GM19023 (cell line): ENCODE results near the gene RPUSD4.
"Not testable (repeated sequence)": the region's sequence is repeated elsewhere in the genome, so short reads cannot be mapped to it uniquely, and the experiment has no call there.

Experiments used
- ATAC-seq: cut with Tn5 transposase; IDR thresholded peaks from one replicate; pipeline ENCODE4 v1.9.1; 2021; ENCODE audit warnings: mild to moderate bottlenecking, moderate library complexity; ENCODE audit not compliant: unreplicated experiment

RPUSD4 gene, protein sequence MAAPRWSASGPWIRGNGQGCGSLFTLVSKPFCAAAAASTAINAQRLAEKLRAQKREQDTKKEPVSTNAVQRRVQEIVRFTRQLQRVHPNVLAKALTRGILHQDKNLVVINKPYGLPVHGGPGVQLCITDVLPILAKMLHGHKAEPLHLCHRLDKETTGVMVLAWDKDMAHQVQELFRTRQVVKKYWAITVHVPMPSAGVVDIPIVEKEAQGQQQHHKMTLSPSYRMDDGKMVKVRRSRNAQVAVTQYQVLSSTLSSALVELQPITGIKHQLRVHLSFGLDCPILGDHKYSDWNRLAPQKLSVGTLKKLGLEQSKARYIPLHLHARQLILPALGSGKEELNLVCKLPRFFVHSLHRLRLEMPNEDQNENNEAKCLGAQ

GRCh38 chr11:126211236-126212088, at the start of gene RPUSD4, which contains the start of gene FAM118B:
Gene RPUSD4 (minus strand): TSS chr11:126211650. CDS start chr11:126211638, 12 bp downstream.
Gene FAM118B (plus strand): TSS chr11:126211782. CDS start chr11:126235002, 23,220 bp downstream.
- peak; percentile 96 for ATAC-seq

GRCh38 chr11:126257764-126258163, 46.3 kb upstream of the RPUSD4 start:
- ATAC-seq: no peak

GRCh38 chr11:126257144-126257543, 45.7 kb upstream of the RPUSD4 start:
- ATAC-seq: no peak

DNA sequence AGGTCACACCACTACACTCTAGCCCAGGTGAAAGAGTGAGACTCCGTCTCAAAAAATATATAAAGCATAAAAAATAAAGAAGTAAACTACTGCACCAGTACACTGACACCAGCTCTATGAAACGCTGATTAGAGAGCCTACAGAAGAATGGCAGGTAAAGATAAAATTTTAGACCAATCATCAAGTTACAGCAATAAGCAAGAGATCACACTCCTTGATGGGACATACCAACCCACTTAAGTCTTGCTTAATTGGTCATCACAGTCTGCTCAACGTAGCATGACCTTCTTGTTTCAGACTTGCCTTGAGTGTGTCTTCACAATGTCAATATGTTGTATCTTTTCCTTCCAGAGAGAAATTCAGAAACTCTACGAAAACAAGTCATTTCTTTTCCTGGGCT, 44.8 kb upstream of the RPUSD4 start:
- ATAC-seq: no peak

- not testable (repeated sequence) for ATAC-seq
These were observed 44.1 kb upstream of the RPUSD4 start for GRCh38 chr11:126255507-126255906.

- ATAC-seq: no peak
These were observed 43.4 kb upstream of the RPUSD4 start for GRCh38 chr11:126254819-126255218.

DNA sequence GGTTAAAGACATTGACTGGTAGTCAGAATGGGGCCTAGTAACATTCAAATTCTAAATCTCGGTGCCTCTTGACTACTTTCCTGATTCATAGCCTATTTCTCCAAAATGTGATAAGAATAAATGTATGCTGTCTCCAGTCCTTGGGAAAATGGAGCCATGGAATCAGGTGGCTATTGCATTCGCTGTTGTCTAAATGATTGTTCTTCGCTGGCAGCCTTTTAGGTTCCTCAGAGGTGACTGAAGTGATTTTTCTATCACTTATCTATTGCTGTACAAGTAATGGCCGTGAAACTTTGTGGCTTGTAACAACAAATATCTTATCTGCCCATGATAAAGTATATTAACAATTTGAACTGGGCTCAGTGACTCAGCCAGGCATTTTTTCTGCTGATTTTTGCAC, 41.8 kb upstream of the RPUSD4 start:
- no peak for ATAC-seq

GRCh38 chr11:126246636-126247035, 35.2 kb upstream of the RPUSD4 start:
- no peak for ATAC-seq

GRCh38 chr11:126233391-126233790, 21.9 kb upstream of the RPUSD4 start:
- ATAC-seq: no peak

DNA sequence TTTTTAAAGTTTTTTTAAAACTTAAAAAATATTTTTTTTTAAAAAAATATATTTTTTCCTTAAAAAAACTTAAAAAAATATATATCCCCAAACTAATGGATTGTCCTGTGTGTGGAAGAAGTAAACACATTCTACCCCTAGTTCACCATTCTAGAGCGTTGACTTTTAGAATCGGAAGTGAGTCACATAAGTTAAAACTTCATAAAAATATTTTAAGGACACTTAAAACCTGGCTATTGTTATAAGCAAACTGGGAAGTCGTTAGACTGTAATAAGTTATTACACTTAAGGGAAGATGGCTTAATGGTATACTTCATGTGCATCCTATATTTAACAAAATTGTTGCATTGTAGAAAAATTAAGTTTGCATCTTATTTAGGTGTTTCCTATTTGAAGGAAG, 21.2 kb upstream of the RPUSD4 start:
- no peak for ATAC-seq

DNA sequence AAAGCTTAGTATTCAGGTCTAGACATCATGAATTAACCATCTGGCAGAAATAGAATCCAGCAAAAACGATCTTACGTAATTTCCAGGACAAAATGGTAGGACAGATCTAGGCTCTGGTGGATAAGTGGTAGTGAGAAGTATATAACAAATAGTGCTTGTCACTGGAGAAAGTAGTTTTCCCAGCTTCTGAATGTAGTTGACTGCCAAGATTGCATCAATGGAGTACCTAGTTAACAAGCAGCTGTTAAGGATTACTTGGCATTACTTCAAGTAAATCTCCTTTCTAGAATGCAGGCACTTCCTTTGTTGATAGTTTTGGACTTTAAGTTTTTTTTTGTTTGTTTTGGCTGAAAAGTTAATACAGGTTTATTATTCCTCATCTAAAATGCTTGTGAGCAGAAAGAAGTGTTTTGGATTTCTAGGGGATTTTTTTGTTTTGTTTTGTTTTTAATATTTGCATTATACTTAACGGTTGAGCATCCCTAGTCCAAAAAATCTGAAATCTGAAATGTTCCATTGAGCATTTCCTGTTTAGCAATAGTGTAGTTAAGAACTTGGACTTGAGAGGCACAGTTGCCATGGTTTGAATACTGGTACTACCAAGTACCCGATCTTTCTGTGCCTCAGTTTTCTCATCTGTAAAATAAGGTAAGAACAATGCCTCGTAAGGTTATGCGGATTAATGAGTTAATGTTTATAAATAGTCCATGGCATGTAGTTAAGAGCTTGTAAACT, 20.4 kb upstream of the RPUSD4 start:
- no peak for ATAC-seq

- ATAC-seq: no peak
These were observed 18.5 kb upstream of the RPUSD4 start for GRCh38 chr11:126229858-126230540.

- no peak for ATAC-seq
These were observed 15.1 kb upstream of the RPUSD4 start for GRCh38 chr11:126226334-126227084.

- ATAC-seq: no peak
These were observed 13.8 kb upstream of the RPUSD4 start for GRCh38 chr11:126225295-126225665.

DNA sequence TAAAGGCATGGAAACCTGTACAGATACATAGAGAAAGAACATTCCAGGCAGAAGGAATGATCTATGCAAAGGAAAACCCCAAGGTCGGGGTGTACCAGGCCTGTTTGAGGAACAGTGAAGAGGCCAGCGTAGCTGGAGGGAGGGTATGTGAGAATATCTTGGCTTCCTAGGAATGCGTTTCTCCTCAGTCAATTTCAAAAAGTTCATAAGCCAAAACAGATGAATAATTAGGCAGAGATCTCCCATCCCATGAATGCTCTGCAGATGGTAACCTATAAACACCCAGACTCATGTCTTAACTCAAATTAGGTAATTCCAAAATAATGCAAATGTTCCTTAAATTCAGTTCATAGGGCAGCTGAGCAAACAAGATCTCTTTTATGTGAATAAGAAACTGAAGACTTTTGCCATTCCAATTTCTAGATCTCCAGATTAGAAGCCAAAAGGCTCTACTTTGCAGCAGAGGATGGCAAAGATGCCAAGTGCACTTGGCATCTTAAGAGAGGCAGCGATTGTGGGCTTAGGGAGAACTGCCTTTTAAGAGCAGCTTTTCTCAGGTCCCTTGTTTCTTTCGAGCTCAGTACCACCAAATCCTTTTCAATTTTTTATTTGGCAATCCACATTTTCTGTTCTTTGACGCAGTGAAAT, 13.3 kb upstream of the RPUSD4 start:
- ATAC-seq: no peak

GRCh38 chr11:126219547-126219946, 8.1 kb upstream of the RPUSD4 start:
- no peak for ATAC-seq

DNA sequence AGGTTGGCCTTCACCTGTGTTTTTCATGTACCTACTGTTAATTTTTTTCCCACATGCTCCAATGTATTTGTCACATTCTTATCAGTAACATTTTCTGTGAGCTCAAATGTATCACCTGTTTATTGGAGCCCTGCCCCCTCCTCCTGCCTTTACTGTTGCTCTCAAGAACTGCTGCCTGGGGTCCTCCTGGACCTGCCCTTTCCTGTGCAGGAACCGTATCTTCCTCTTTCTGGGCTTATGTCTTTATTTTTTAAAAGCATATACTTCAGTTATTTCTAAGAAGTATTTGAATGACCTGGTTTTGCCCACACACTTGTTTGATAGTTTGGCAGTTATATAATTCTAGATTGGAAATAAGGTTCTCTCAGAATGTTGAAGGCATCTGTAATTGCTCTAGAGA, 6.0 kb upstream of the RPUSD4 start:
- ATAC-seq: no peak

DNA sequence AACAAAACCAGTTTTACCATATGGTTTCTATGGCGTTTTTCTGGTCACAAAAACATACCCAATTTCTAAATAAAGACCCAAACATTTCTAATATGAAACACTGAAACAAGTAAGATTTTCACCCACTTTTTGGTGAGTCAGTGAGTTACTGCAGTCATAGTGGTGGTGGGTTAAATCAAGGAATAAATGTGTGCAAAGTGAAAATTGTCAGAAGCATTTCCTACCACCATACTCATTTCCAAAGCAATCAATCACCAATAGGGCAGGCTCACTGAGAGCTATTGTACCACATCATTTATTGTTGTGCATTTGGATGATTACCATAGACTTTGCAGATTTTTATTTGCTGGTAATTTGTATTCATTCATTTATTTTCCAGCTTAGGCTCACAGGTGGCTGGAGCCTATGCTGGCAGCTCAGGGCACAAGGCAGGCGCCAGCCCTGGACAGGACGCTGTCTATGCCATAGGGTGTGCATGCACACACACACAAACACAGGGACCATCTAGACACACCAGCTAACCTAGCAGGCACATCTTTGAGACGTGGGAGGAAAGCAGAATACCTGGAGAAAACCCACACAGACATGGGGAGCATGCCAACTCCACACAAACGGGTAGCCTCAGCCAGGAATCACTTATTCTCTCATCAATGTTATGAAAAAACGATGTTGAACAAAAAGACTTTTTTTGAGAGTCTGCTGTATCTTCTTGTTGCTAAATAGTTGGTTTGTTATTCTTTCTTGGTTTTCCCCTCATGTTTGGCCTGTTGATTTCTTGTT, 5.3 kb upstream of the RPUSD4 start:
- ATAC-seq: no peak

- no peak for ATAC-seq
These were observed 3.4 kb upstream of the RPUSD4 start for GRCh38 chr11:126214841-126215240.
